Activated B cell treated with CpG ODN at 0.5 μM for 24 hours (primary cell): ENCODE data around the gene BAZ1A. TPM values are rescaled to one million over a fixed set of nuclear protein-coding genes. Genes with fewer than 3 reads are reported as not detected.

Experiments
- ATAC-seq: fragments of 200-7000 bp; cut with Tn5 transposase; one replicate; pipeline ENCODE4 v1.10.0; 2021; ENCODE audit warnings: low read depth, mild to moderate bottlenecking, moderate library complexity
- CTCF ChIA-PET: fragments of 350-600 bp; sonication (Branson Sonifier 250); formaldehyde crosslinking; loops from one replicate; lab custom pipeline; 2021; ENCODE audit warnings: antibody characterized with exemption; lab: Charles Lee
- POLR2A ChIA-PET: fragments of 350-600 bp; sonication (Branson Sonifier 250); formaldehyde crosslinking; loops from one replicate; lab custom pipeline; 2021; ENCODE audit warnings: antibody characterized with exemption; lab: Charles Lee
- DNase-seq: peaks from one replicate; pipeline ENCODE4 v3.0.0; 2022
- H3K27ac Mint-ChIP-seq: one replicate; pipeline ENCODE4 v1.8.0; 2020; ENCODE audit warnings: mixed read lengths
- H3K27me3 Mint-ChIP-seq: one replicate; pipeline ENCODE4 v1.8.0; 2021; ENCODE audit warnings: mixed read lengths
- H3K36me3 Mint-ChIP-seq: one replicate; pipeline ENCODE4 v1.8.0; 2021; ENCODE audit warnings: low read depth, mixed read lengths
- H3K4me1 Mint-ChIP-seq: one replicate; pipeline ENCODE4 v1.8.0; 2021; ENCODE audit warnings: mixed read lengths
- H3K4me3 Mint-ChIP-seq: one replicate; pipeline ENCODE4 v1.8.0; 2020; ENCODE audit warnings: mild to moderate bottlenecking, mixed read lengths
- H3K9me3 Mint-ChIP-seq: one replicate; pipeline ENCODE4 v1.8.0; 2020; ENCODE audit warnings: mixed read lengths
- intact Hi-C: fragments of 100-400 bp; cut with micrococcal nuclease; formaldehyde crosslinking; loops from one replicate; pipeline ENCODE4 v1.15.1; 2024
- total RNA-seq: library from RNA; stranded (reverse); gene quantifications from 2 replicates; pipeline ENCODE4 v1.2.3, GENCODE V29; 2022
- TF ChIP-seq, protein P1 (sequence below): fragments of 200-600 bp; IDR thresholded peaks from one replicate; pipeline ENCODE4 v1.8.0; 2022; ENCODE audit warnings: antibody characterized with exemption, mild to moderate bottlenecking

BAZ1A gene
- total RNA-seq, 1 donor from 2014 or later: 55.9 TPM

- CTCF ChIA-PET: interaction anchor here (1.7 to 1.9 kb wide), 2 partner anchors 10 to 60 kb away, joined by 7 to 8 read pairs; no protein-coding TSS in a partner anchor
- no peaks in the 10 kb centered on the region for H3K36me3 Mint-ChIP-seq
- H3K4me3 Mint-ChIP-seq: no peak overlapping the region
- H3K4me1 Mint-ChIP-seq: no peaks in the 10 kb centered on the region
- intact Hi-C loops: no loop called here
- ATAC-seq (no peak), DNase-seq (no peak)
- H3K27me3 Mint-ChIP-seq: no peaks in the 10 kb centered on the region
- POLR2A ChIA-PET: interaction anchor here (0.6 kb wide), 1 partner anchor 53 kb away, joined by 4 read pairs; no protein-coding TSS in a partner anchor
- H3K27ac Mint-ChIP-seq: no peak overlapping the region
- TF ChIP-seq, protein P1, sequence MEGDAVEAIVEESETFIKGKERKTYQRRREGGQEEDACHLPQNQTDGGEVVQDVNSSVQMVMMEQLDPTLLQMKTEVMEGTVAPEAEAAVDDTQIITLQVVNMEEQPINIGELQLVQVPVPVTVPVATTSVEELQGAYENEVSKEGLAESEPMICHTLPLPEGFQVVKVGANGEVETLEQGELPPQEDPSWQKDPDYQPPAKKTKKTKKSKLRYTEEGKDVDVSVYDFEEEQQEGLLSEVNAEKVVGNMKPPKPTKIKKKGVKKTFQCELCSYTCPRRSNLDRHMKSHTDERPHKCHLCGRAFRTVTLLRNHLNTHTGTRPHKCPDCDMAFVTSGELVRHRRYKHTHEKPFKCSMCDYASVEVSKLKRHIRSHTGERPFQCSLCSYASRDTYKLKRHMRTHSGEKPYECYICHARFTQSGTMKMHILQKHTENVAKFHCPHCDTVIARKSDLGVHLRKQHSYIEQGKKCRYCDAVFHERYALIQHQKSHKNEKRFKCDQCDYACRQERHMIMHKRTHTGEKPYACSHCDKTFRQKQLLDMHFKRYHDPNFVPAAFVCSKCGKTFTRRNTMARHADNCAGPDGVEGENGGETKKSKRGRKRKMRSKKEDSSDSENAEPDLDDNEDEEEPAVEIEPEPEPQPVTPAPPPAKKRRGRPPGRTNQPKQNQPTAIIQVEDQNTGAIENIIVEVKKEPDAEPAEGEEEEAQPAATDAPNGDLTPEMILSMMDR: no peak
- no peaks in the 10 kb centered on the region for H3K9me3 Mint-ChIP-seq
These were observed 142.4 kb downstream of the BAZ1A start for GRCh38 chr14:34732802-34733201.

GRCh38 chr14:34723867-34724266, 151.3 kb downstream of the BAZ1A start:
- Mint-ChIP-seq H3K27ac (no peak overlapping the region), H3K9me3 (no peaks in the 10 kb centered on the region), H3K27me3 (no peaks in the 10 kb centered on the region), H3K36me3 (no peaks in the 10 kb centered on the region), H3K4me1 (peaks cover 4% of the 10 kb centered on the region), H3K4me3 (no peak overlapping the region)
- TF ChIP-seq, protein P1: no peak
- ChIA-PET CTCF (interaction anchor here (1.5 to 2.3 kb wide), 4 partner anchors 13 to 51 kb away, joined by 3 to 29 read pairs (median 7); no protein-coding TSS in a partner anchor), POLR2A (no interaction called here)
- ATAC-seq: no peak
- DNase-seq: no peak
- intact Hi-C loops: loop anchor here (1.0 kb wide), 2 partner anchors 52 to 393 kb away; no protein-coding TSS in a partner anchor

GRCh38 chr14:34722723-34723545, 152.2 kb downstream of the BAZ1A start:
- ChIA-PET POLR2A (interaction anchor here (0.7 to 1.0 kb wide), 2 partner anchors 9 to 50 kb away, joined by 3 to 5 read pairs; partner anchors contain the start of gene CFL2), CTCF (interaction anchor here (0.7 to 2.3 kb wide), 15 partner anchors 9 to 422 kb away, joined by 3 to 46 read pairs (median 4); partner anchors contain the start of gene CFL2)
- intact Hi-C loops: loop anchor here (1.0 kb wide), 2 partner anchors 51 to 392 kb away; no protein-coding TSS in a partner anchor
- H3K4me1 Mint-ChIP-seq: peaks cover 4% of the 10 kb centered on the region
- TF ChIP-seq, protein P1: peak; percentile 78
- no peaks in the 10 kb centered on the region for H3K9me3 Mint-ChIP-seq
- H3K36me3 Mint-ChIP-seq: no peaks in the 10 kb centered on the region
- H3K27me3 Mint-ChIP-seq: no peaks in the 10 kb centered on the region
- H3K27ac Mint-ChIP-seq: no peak overlapping the region
- ATAC-seq (peak; percentile 37), DNase-seq (no peak)
- H3K4me3 Mint-ChIP-seq: no peak overlapping the region

DNA sequence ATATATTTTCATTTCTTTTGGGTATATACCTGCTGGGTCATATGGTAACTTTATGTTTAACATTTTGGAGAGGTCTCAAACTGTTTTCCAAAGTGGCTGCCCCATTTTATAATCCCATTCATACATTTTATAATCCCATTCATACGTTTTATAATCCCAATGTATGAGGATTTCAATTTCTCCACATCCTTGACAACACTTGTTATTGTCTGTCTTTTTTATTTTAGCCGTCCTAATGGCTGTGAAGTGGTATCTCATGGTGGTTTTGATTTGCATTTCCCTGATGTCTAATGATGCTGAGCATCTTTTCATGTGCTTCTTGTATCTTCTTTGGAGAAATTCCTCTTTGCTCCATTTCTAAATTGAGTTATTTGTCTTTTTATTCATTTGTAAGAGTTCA, 154.0 kb downstream of the BAZ1A start:
- POLR2A ChIA-PET: no interaction called here
- TF ChIP-seq, protein P1: no peak
- DNase-seq (no peak), ATAC-seq (no peak)
- no peak overlapping the region for H3K27ac Mint-ChIP-seq
- H3K27me3 Mint-ChIP-seq: no peaks in the 10 kb centered on the region
- H3K9me3 Mint-ChIP-seq: no peaks in the 10 kb centered on the region
- peaks cover 4% of the 10 kb centered on the region for H3K4me1 Mint-ChIP-seq
- intact Hi-C loops: no loop called here
- CTCF ChIA-PET: interaction anchor here (1.6 kb wide), 1 partner anchor 48 kb away, joined by 8 read pairs; no protein-coding TSS in a partner anchor
- H3K36me3 Mint-ChIP-seq: no peaks in the 10 kb centered on the region
- H3K4me3 Mint-ChIP-seq: no peak overlapping the region
